ENCODE results near the gene MARVELD3. TPM values are rescaled to one million over a fixed set of nuclear protein-coding genes. Genes with fewer than 3 reads are reported as not detected.
"Not testable (repeated sequence)": the region's sequence is repeated elsewhere in the genome, so short reads cannot be mapped to it uniquely, and the experiment has no call there.

MARVELD3 gene, protein sequence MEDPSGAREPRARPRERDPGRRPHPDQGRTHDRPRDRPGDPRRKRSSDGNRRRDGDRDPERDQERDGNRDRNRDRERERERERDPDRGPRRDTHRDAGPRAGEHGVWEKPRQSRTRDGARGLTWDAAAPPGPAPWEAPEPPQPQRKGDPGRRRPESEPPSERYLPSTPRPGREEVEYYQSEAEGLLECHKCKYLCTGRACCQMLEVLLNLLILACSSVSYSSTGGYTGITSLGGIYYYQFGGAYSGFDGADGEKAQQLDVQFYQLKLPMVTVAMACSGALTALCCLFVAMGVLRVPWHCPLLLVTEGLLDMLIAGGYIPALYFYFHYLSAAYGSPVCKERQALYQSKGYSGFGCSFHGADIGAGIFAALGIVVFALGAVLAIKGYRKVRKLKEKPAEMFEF
- total RNA-seq, result not detected

- CTCF ChIA-PET, result no interaction called here
Observed at GRCh38 chr16:71626018-71626857, at the start of gene MARVELD3. Gene MARVELD3, plus strand, starts transcription at chr16:71626184. Its CDS starts 46 bp downstream, at chr16:71626230.

GRCh38 chr16:71576971-71577370, 49.0 kb upstream of the MARVELD3 start, which contains the start of gene TAT:
Gene TAT, minus strand, starts transcription at chr16:71577092. Its CDS starts 677 bp downstream, at chr16:71576415.
- intact Hi-C loops (cut with micrococcal nuclease), result no loop called here
- peaks cover 9% of the 10 kb centered on the region for H3K27me3 Mint-ChIP-seq
- ChIA-PET POLR2A (no interaction called here), CTCF (interaction anchor here (2.0 kb wide), 1 partner anchor 11 kb away, joined by 5 read pairs; no protein-coding TSS in a partner anchor)
- no peaks in the 10 kb centered on the region for H3K4me1 Mint-ChIP-seq (ENCODE audit: low read depth)
- no peak for DNase-seq
- no peaks in the 10 kb centered on the region for H3K9me3 Mint-ChIP-seq
- no peak within 1 kb of the TSS for H3K4me3 Mint-ChIP-seq
- H3K27ac Mint-ChIP-seq, result no peak within 1 kb of the TSS
- H3K36me3 Mint-ChIP-seq, result no peaks in the 10 kb centered on the region

More at GRCh38 chr16:71626018-71626857, at the start of gene MARVELD3:
- POLR2A ChIA-PET, result no interaction called here
- intact Hi-C loops (cut with micrococcal nuclease), result no loop called here
- Mint-ChIP-seq H3K27ac (no peak within 1 kb of the TSS), H3K9me3 (no peaks in the 10 kb centered on the region), H3K4me1 (ENCODE audit: low read depth) (peaks cover 7% of the 10 kb centered on the region), H3K36me3 (no peaks in the 10 kb centered on the region), H3K4me3 (no peak within 1 kb of the TSS), H3K27me3 (peaks cover 5% of the 10 kb centered on the region)
- peak; percentile 31 for DNase-seq

DNA sequence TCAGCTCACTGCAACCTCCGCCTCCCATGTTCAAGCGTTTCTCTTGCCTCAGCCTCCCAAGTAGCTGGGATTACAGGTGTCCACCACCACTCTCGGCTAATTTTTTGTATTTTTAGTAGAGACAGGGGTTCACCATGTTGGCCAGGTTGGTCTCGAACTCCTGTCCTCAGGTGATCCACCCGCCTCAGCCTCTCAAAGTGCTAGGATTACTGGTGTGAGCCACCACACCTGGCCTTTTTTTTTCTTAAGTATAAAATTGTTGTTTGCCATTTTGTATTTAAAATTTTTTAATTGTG, 43.5 kb upstream of the MARVELD3 start:
- H3K27ac Mint-ChIP-seq; H3K4me3 Mint-ChIP-seq; H3K27me3 Mint-ChIP-seq; H3K9me3 Mint-ChIP-seq; H3K36me3 Mint-ChIP-seq; DNase-seq; intact Hi-C loops (cut with micrococcal nuclease); H3K4me1 Mint-ChIP-seq (ENCODE audit: low read depth): not testable (repeated sequence)
- ChIA-PET CTCF (interaction anchor here (0.7 kb wide), 1 partner anchor 31 kb away, joined by 3 read pairs; no protein-coding TSS in a partner anchor), POLR2A (interaction anchor here (0.6 kb wide), 1 partner anchor 13 kb away, joined by 6 read pairs; no protein-coding TSS in a partner anchor)

DNA sequence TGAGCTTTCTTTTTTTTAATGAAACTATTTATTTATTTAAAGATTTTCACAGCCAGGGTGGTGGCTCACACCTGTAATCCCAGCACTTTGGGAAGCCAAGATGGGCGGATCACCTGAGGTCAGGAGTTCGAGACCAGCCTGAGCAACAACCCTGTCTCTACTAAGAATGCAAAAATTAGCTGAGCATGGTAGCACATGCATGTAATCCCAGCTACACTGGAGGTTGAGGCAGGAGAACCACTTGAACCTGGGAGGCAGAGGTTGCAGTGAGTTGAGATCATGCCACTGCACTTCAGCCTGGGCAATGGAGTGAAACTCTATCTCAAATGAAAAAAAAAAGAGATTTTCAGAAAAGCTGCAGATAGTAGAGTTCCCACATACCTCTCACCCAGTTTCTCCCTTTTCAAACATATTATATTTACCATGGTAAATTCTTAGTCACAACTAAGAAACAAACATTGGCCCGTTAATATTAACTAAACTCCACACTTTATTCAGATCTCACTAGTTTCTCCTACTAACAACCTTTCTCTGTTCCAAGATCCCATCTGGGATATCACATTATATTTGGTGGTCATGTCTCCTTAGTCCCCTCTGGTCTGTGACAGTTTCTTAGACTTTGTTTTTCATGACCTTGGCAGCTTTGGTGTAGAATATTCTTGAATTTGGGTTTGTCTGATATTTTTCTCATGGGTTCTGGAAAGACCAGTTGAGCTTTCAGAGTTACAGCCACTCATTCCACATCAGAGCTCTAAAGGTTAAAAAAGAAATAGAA, 41.3 kb upstream of the MARVELD3 start:
- CTCF ChIA-PET, result interaction anchor here (0.5 to 1.0 kb wide), 2 partner anchors 23 to 233 kb away, joined by 3 read pairs; no protein-coding TSS in a partner anchor
- peaks cover 10% of the 10 kb centered on the region for H3K27me3 Mint-ChIP-seq
- no peak for DNase-seq
- H3K9me3 Mint-ChIP-seq, result no peaks in the 10 kb centered on the region
- H3K4me3 Mint-ChIP-seq, result no peak overlapping the region
- intact Hi-C loops (cut with micrococcal nuclease), result no loop called here
- POLR2A ChIA-PET, result no interaction called here
- H3K4me1 Mint-ChIP-seq (ENCODE audit: low read depth), result no peaks in the 10 kb centered on the region
- H3K27ac Mint-ChIP-seq, result no peak overlapping the region
- H3K36me3 Mint-ChIP-seq, result no peaks in the 10 kb centered on the region

- intact Hi-C loops (cut with micrococcal nuclease), result no loop called here
- POLR2A ChIA-PET, result no interaction called here
- Mint-ChIP-seq H3K9me3 (no peaks in the 10 kb centered on the region), H3K36me3 (no peaks in the 10 kb centered on the region), H3K27ac (no peak overlapping the region), H3K4me3 (no peak overlapping the region), H3K4me1 (ENCODE audit: low read depth) (no peaks in the 10 kb centered on the region), H3K27me3 (peaks cover 12% of the 10 kb centered on the region)
- CTCF ChIA-PET, result interaction anchor here (1.0 kb wide), 1 partner anchor 23 kb away, joined by 3 read pairs; no protein-coding TSS in a partner anchor
- no peak for DNase-seq
Observed at GRCh38 chr16:71585318-71585703, 40.7 kb upstream of the MARVELD3 start.

DNA sequence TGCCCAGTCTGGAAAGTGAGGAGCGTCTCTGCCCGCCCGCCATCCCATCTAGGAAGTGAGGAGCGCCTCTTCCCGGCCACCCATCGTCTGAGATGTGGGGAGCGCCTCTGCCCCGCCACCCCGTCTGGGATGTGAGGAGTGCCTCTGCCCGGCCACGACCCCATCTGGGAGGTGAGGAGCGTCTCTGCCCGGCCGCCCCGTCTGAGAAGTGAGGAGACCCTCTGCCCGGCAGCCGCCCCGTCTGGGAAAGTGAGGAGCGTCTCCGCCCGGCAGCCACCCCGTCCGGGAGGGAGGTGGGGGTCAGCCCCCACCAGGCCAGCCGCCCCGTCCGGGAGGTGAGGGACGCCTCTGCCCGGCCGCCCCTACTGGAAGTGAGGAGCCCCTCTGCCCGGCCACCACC, 36.6 kb upstream of the MARVELD3 start:
- CTCF ChIA-PET; H3K27ac Mint-ChIP-seq; H3K4me3 Mint-ChIP-seq; intact Hi-C loops (cut with micrococcal nuclease); DNase-seq; H3K36me3 Mint-ChIP-seq; H3K9me3 Mint-ChIP-seq; POLR2A ChIA-PET; H3K4me1 Mint-ChIP-seq (ENCODE audit: low read depth): not testable (repeated sequence)
- peaks cover 26% of the 10 kb centered on the region for H3K27me3 Mint-ChIP-seq

- POLR2A ChIA-PET; CTCF ChIA-PET; H3K36me3 Mint-ChIP-seq; intact Hi-C loops (cut with micrococcal nuclease); H3K4me1 Mint-ChIP-seq (ENCODE audit: low read depth); DNase-seq; H3K4me3 Mint-ChIP-seq; H3K9me3 Mint-ChIP-seq; H3K27ac Mint-ChIP-seq: not testable (repeated sequence)
- peaks cover 27% of the 10 kb centered on the region for H3K27me3 Mint-ChIP-seq
Observed at GRCh38 chr16:71590071-71590470, 35.9 kb upstream of the MARVELD3 start.

GRCh38 chr16:71590584-71590983, 35.4 kb upstream of the MARVELD3 start:
- Mint-ChIP-seq H3K9me3 (no peaks in the 10 kb centered on the region), H3K4me1 (ENCODE audit: low read depth) (no peaks in the 10 kb centered on the region), H3K27me3 (peaks cover 27% of the 10 kb centered on the region), H3K36me3 (no peaks in the 10 kb centered on the region), H3K27ac (no peak overlapping the region), H3K4me3 (no peak overlapping the region)
- intact Hi-C loops (cut with micrococcal nuclease), result no loop called here
- ChIA-PET CTCF (no interaction called here), POLR2A (no interaction called here)
- DNase-seq, result no peak

DNA sequence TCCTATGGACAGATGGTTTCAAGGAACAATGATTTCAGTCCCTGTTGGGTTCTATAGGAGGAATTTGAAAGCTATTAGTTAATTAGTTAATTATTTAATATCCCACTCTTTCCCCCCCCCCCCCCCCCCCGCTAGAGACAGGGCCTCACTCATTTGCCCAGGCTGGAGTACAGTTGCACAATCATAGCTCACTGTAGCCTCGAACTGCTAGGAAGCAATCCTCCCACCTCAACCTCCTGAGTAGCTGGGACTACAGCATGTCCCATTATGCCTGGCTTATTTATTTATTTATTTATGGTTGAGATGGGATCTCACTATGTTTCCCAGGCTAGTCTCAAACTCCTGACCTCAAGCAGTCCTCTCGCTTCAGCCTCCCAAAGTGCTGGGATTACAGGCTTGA, 34.1 kb upstream of the MARVELD3 start:
- ChIA-PET POLR2A (no interaction called here), CTCF (interaction anchor here (2.0 kb wide), 1 partner anchor 19 kb away, joined by 12 read pairs; no protein-coding TSS in a partner anchor)
- H3K4me1 Mint-ChIP-seq (ENCODE audit: low read depth), result no peaks in the 10 kb centered on the region
- no peaks in the 10 kb centered on the region for H3K9me3 Mint-ChIP-seq
- intact Hi-C loops (cut with micrococcal nuclease), result no loop called here
- no peak overlapping the region for H3K4me3 Mint-ChIP-seq
- no peaks in the 10 kb centered on the region for H3K36me3 Mint-ChIP-seq
- H3K27me3 Mint-ChIP-seq, result peaks cover 29% of the 10 kb centered on the region
- no peak overlapping the region for H3K27ac Mint-ChIP-seq
- no peak for DNase-seq

DNA sequence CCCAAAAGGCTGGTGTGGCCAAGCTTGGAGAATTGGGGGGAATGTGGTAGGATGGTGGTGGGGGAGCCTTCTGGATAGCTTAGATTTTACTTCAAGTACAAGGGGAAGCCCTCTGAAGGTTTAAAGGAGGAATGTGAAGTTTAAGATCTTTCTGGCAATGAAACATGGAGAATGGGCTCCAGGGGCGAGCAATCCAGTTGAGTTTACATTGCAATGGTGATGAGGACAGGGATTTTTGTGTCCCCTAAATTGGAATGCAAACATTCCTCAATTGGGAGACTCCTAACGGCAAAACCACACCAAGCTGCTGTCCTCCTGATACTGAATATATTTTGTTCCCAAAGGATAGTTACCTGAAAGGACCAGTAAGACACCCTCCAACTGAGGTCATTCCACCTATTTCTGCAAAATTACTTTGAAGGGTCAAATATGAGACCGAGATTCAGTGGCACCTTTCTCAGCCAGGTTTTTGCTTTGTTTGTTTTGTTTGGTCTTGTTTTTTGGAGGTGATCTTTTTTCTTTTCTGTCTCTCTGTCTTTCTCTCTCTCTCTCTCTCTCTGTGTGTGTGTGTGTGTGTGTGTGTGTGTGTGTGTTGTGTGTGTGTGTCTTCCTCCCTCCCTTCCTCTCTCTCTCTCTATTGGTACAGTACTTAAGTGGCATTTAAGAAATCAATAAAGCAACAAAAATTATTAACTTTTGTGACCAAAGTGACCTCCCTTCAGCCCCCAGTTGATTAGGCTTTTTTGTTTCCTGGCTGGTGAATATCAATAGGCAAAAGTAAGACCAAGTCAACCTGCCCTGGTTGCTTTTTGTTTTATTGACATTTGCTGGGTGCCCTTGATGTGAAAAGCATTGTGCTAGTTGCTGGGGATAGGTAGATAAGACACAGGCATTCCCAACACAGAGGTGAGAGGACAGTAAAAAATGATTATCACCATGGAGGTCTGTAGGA, 32.7 kb upstream of the MARVELD3 start:
- Mint-ChIP-seq H3K4me1 (ENCODE audit: low read depth) (no peaks in the 10 kb centered on the region), H3K36me3 (no peaks in the 10 kb centered on the region), H3K4me3 (no peak overlapping the region), H3K9me3 (no peaks in the 10 kb centered on the region), H3K27ac (no peak overlapping the region), H3K27me3 (peaks cover 24% of the 10 kb centered on the region)
- intact Hi-C loops (cut with micrococcal nuclease), result no loop called here
- DNase-seq, result no peak
- CTCF ChIA-PET, result interaction anchor here (0.7 to 2.0 kb wide), 2 partner anchors 17 to 18 kb away, joined by 3 to 12 read pairs; no protein-coding TSS in a partner anchor
- POLR2A ChIA-PET, result no interaction called here

DNA sequence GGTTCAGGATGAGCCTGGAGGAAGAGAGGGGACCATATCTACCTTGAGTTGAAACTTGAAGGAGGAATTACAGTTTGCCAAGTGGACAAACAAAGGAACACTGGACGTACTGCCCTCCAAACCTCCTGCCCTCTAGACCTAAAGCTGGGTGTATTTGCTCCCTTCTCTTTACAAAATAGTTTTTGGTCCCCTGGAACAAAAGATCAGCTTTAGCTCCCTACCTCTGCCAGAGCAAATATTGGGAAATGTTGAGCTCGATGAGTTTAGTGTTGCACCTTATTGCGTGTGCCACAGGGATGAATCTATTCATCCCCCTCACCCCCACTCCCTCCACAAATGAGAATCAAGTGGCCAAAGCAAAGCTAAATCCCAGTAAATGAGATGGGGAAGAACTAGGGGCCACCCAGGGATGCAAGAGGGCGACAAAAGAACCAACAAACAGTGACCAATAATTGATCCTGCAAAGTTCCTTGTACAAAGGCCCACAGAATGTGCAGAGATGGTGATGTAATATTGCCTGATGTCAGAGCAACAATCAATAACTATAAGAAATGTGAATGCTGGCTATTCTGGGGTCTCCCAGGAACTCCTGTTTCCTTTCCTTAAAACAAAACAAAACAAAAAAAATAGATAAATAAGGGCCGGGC, 31.9 kb upstream of the MARVELD3 start:
- Mint-ChIP-seq H3K27me3 (peaks cover 22% of the 10 kb centered on the region), H3K27ac (no peak overlapping the region), H3K4me1 (ENCODE audit: low read depth) (no peaks in the 10 kb centered on the region), H3K4me3 (no peak overlapping the region), H3K36me3 (no peaks in the 10 kb centered on the region), H3K9me3 (no peaks in the 10 kb centered on the region)
- CTCF ChIA-PET, result interaction anchor here (0.7 kb wide), 1 partner anchor 17 kb away, joined by 3 read pairs; no protein-coding TSS in a partner anchor
- POLR2A ChIA-PET, result no interaction called here
- DNase-seq, result no peak
- intact Hi-C loops (cut with micrococcal nuclease), result no loop called here
